Tibial nerve (tissue), 4 donors: ENCODE measurements around the gene GRIK3.

Experiments used
- EP300 ChIP-seq, 2 donors: sonication (generic); formaldehyde crosslinking; IDR thresholded peaks; one replicate each; pipeline ENCODE4 v1.6.1; 2017; ENCODE audit warnings: antibody characterized with exemption in 2 of 2, mild to moderate bottlenecking in 1 of 2
- POLR2A ChIP-seq, 2 donors: fragments of 450-650 bp; IDR thresholded peaks; one replicate each; pipeline ENCODE4 v1.6.1; 2017; ENCODE audit warnings: antibody characterized with exemption in 2 of 2, mild to moderate bottlenecking in 2 of 2, moderate library complexity in 2 of 2
- TF ChIP-seq, protein P1 (sequence below), 5 experiments: fragments of 200-600 bp in 3 of 5; fragments of 450-650 bp in 2 of 5; sonication (generic) in 3 of 5; IDR thresholded peaks; one replicate each; pipeline ENCODE4 v1.5.1; 2016 to 2019; ENCODE audit warnings: antibody characterized with exemption in 5 of 5, mild to moderate bottlenecking in 3 of 5, moderate library complexity in 2 of 5

- TF ChIP-seq POLR2A (IDR thresholded peaks at IDR 0.05) (no peak), EP300 (IDR thresholded peaks at IDR 0.05) (no peak)
- TF ChIP-seq, protein P1, sequence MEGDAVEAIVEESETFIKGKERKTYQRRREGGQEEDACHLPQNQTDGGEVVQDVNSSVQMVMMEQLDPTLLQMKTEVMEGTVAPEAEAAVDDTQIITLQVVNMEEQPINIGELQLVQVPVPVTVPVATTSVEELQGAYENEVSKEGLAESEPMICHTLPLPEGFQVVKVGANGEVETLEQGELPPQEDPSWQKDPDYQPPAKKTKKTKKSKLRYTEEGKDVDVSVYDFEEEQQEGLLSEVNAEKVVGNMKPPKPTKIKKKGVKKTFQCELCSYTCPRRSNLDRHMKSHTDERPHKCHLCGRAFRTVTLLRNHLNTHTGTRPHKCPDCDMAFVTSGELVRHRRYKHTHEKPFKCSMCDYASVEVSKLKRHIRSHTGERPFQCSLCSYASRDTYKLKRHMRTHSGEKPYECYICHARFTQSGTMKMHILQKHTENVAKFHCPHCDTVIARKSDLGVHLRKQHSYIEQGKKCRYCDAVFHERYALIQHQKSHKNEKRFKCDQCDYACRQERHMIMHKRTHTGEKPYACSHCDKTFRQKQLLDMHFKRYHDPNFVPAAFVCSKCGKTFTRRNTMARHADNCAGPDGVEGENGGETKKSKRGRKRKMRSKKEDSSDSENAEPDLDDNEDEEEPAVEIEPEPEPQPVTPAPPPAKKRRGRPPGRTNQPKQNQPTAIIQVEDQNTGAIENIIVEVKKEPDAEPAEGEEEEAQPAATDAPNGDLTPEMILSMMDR (IDR thresholded peaks at IDR 0.05): no peak
These were observed 61.3 kb downstream of the GRIK3 start for GRCh38 chr1:36973056-36973455.
